ENCODE data around the gene NRN1.

NRN1 gene

GRCh38 chr6:6002005-6002847, 4.5 kb downstream of the NRN1 start:
- DNase-seq, result no peak

DNA sequence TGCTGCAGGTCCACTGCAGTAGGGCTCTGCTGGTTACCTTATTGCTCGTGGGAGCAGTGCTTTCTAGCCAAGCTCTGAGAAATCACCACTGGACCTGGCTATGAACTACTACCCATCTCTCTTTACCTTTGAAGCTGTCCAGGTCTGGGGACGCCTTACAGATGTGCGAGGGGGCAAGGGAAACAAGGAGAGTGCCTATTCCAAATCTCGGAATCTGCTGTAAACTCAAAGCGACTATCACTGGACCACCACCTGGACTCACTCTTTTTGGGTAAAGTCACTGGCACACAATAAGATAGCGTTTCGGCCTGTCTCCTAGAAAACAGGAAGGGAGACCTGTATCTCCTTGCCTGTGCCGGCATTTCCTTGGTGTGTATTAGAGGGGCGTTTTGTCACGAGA, 5.3 kb downstream of the NRN1 start:
- DNase-seq, result no peak

DNA sequence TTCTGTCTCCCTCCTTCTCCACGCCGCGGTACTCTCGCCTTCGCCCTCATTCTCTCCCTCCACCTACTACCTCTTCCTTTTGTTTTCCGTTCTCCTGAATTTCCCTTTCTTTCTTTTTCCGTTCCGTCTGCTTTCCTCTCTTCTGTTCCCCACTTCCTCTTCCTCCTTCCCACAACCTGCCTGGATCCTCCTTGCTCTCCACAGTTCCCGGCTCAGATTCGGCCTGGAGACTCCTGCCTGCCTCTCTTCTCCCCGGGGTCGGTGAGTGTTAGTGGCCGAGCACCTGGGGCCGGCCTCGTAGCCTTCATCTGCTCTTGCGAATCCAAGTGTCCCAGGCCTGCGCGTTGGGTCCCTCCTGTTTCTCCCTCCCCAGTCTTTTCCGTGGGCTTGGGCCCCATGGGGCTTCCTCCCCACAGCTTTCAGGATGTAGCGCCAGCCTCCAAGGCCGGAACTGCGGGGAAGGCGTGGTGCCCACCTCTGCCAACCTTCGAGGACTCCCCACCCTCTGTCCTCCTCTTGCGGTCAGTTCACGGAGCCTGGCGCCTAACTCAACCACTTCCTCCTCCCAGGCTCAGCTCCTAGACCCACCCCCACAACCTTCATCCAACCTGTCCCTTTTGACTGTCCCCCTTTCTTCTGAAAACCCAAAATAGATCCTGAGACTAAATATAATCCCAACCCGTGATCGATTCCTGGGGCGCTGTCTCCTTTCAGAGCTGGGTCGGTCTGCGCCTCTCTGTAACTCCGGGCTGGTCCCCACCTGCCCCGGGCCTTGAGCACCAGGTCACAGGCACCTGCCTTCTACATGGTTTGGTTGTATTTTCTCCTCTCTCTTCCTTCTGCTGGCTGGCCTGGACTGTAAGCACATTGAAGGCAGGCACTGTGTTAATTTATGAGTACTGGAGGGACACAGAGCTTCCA, 6.8 kb downstream of the NRN1 start:
- DNase-seq, result no peak

DNA sequence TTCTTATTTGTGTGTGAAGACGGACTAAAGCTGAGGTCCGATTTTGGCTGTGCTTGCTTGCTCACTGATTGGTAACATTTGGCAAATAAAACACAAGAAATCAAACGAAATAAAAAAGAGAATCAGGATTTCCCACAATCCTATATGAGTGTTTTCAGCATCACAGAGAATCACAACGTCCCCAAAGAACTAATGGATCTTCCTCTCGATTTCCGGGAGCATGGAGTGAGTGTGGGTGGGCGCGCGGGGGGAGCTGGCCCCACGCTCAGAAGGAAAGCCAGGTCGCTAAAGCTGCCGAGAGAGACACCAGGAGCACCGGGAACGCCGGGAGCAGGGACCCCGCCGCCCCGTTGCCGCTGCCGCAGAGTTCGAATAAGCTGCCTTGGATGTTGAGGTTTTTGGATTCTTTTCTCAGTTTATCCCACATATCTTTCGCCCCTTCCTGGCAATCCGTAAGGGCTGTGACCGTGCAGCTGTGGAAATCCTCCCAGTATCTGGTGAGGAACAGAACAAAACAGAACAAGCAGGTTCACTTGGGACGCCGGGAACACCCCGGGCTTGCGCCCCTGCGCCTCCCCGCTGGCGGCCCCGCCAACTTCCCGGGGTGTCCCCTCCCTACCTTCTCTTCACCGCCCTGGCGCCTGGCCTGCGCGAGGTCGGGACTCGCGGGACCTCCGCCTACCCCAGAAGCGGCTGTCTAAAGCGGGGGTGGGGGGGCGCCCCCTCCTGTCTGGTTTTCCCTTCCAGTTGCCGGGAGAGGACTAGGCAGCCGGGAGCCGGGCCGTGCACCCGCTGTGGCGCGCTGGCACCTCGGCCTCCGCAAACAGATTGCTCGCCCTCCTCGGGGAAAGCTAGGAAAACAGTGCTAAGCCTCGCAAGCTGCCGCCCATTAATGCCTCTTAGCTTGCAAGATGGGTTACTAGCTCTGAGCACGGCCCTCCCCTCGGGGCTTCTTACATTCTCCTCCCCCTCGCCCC, 7.7 kb downstream of the NRN1 start:
- peak; percentile 46 for DNase-seq

GRCh38 chr6:5998236-5998635, 8.5 kb downstream of the NRN1 start:
- no peak for DNase-seq

- DNase-seq, result no peak
Observed at GRCh38 chr6:5997420-5997987, 9.2 kb downstream of the NRN1 start.

DNA sequence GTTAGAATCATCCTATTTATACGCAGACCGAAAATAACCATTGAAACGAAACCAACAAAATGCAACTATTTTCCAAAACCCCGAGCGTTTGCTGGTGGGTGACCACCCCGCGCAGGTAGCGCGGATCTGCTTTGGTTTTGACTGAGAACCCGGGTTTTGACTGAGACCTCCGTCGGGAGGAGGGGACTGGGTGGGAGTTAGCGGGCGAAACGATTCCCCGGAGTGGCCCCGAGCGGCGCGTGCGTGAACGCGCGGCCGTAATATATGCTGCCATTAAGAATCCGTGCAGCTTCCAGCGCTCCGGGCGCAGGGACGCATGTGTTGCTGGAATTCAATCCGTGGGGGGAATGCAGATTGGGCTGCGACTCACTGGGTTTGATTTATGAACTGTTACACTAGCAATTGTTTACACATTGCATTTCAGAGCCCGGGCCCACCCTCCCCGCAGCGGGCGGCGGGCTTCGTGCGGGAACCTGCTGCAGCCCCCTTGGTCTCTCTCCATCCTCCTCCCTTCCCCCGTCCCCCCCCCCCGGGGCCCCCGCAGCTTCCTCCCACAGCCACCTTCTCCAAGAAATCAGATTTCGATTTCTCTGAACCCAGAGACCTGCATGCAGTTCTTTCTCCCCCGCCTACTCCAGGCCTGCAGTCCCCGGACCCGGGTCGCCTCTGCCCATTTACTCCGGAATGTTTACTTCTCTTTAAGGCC, 9.9 kb downstream of the NRN1 start:
- peak; percentile 69 for DNase-seq

- DNase-seq, result peak; percentile 86
Observed at GRCh38 chr6:5995949-5996713, 10.6 kb downstream of the NRN1 start.

DNA sequence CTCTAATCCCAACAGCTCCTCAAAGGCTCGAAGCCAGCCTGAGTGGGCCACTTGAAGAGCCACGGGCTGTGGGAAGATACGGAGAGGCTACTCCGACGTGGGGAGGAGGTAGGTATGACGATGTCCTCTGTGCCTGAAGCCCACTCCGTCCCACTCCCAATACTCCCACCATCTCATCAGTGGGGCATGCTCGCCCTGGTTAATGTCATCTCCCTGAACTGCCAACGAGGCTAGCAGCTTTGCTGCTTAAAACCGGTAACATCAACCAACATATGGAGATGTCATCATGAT, 11.1 kb downstream of the NRN1 start:
- DNase-seq, result no peak

- DNase-seq, result no peak
Observed at GRCh38 chr6:5994999-5995657, 11.6 kb downstream of the NRN1 start.

DNA sequence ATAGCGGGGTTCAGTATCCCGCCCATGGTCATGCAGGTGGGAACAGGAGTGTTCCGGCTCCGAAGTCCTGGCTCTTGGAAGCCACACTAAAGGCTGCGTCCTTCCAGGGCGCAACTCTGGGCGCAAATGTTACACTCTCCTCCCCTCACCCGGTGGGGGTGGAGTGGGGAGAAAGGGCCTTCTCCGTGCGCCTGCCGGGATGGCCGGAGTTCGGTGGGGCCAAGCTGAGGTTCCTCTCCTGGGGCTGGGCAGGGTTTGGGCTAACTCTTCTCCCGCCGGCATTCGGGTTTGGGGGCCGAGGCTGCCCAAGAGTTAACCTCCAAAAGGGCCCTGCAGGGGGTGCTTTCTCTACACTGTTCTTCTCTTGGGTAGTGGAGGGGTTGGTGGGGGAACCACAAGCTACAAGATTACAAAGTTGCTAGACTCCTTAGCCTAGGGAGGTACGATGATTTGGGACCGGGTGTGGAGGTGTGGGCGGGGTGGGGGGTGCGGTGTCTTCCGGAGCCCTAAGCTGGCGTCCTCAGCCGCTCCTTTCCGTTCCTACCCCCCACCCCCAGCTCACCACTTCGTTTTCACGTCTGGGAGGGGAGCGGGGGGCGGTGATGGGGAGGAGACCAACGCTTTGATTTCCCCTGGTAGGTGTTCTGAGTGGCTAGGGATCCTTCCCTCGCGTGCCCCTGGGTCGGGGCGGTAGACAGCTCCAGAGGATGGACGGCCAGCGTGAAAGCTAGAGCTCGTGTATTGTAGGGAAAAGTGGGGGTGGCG, 12.3 kb downstream of the NRN1 start:
- DNase-seq, result no peak

GRCh38 chr6:5992551-5993225, 14.0 kb downstream of the NRN1 start:
- DNase-seq, result no peak

DNA sequence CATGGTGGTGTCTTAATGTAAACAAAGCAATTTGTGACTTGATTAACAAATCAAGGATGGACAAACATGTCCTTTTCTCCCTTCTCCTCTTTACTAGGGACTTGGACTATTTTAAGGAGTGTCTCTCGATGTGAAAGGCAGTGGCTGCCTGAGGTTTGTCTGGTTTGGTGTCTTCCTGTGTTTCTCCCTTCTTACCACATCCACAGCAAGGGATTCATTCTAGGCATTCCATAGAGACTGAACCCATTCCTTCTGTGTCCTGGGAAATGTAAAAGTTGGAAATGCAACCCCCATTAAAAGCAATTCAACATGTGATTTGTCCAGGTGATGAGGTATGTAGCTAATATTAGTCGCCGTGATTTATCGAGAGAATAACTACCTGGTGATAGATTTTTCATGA, 15.9 kb downstream of the NRN1 start:
- DNase-seq, result peak; percentile 85

DNA sequence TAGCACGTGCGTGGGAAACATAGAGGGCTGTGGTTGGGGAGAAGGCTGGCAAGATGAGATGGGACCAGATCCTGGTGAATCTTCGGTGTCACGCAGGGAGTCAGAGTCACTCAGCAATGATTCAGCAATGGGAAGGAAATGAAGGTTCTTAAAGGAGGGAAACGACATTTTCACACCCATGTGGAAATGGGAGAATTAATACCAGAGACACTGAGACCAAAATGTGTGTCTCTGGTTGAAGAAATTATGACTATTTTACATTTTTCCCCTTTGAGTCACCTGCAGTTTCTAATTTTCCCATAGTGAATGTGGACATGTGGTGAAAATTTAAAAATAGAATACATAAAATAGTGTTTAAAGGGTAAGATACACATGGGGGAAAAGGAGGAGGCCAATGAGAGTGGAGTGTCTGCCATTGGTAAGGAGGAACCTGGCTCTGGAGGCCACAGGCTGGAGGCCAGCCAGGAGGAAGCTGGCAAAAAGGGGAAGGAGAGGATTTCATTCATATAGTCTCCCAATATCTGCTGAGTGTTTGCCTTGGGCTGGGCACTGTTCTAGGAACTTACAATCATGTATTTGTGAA, 17.5 kb downstream of the NRN1 start:
- DNase-seq, result peak; percentile 94

GRCh38 chr6:5986861-5987260, 19.9 kb downstream of the NRN1 start:
- no peak for DNase-seq

- no peak for DNase-seq
Observed at GRCh38 chr6:5984150-5985089, 22.3 kb downstream of the NRN1 start.
